DMS53 treated with DMSO at 0.1 percent for 48 hours (cell line): Measurements from ENCODE around the gene PPFIA1.

ENCODE experiments used
- DNase-seq: peaks from one replicate; lab custom pipeline; 2025; ENCODE audit not compliant: unreplicated experiment; lab: John Stamatoyannopoulos, UW

The PPFIA1 gene

DNA sequence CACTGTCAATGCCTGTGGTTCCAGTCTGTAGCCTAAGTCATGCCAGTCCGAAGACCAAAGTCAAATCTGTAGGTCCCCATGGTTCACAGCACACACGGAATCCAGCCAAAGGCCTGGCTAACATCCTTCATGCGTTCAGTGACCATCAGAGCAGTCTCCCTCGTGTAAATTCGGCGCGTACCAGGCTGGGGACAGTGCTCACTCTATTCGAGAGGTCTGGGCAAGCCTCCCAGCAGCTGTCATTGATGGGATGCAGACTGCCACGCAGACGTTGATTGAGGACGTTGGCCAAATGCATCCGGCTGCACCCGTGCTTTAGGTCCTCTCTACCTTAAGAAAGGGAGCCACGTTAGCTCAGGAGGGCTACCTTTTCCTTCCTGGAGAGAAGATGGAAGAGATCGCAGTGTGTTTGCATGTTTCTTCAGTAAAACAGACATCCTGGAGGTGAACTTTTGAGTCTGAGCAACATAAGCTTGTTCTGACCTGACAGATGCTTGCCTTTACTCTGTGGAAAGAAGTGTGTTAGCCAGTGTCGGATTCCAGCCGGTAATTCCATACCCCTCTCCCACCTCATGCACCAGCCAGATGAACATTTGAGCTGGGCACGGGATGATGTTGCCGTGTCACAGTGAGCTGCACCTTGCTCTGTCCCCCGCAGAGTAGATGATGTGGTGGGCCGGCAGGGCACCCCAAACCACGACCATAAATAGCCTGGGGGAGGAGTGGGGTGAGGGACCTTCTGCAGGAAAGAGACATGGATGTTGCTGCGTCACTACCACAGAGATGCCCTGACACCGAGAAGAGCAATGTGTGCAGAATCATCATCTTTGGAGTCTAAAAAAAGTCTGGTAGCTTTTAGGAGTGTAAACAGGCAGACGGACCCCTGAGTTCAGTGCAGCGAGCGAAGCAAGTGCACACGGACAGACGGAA is 140.1 kb downstream of the PPFIA1 start:
- no peak for DNase-seq

DNA sequence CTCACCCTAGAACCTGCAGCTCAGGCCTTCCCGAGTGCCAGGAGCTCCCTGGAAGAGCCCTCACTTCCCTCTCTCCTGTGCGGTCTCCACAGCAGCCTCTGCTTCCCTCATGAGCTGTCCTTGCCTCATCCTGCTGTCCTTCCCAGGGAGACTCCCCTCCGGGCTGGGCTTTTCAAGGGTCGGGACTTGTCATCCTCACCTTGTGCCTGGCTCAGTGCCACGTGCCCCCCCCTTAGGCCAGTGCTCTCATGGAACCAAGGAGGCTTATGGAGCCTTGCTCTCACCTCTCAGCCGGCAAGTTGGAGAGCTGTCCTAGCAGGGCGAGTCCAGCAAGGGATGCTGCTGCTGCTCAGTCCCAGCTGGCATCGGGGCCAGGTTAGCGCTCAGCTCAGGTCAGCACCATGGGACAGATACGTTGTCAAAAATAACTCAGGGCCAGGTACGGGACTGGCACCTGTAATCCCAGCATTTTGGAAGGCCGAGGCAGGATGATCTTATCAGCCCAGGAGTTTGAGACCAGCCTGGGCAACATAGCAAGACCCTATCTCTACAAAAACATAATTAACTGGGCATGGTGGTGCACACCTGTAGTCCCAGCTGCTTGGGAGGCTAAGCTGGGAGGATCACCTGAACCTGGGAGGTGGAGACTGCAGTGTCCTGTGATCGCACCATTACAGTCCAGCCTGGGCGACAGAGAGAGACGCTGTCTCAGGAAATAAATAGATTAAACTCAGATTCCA is 141.4 kb downstream of the PPFIA1 start:
- DNase-seq = no peak

DNA sequence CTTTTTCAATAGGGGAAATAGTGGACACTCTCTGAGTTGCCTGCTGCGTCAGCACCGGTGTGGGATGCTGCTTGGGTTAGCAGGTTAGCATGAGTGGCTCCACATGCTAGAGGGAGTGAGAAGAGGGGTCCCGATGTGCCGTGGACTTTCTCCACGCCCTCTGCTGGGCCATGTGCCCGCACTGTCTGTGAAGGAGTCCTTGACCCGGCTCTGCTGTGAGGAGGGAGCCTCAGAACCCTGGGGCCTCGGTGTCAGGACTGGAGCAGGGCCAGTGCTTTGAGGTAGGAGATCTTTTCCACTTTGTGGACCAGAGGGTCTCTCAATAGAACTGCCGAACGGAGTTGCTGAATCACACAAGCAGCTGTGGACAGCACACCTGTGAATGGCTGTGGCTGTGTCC is 142.7 kb downstream of the PPFIA1 start:
- no peak for DNase-seq

DNA sequence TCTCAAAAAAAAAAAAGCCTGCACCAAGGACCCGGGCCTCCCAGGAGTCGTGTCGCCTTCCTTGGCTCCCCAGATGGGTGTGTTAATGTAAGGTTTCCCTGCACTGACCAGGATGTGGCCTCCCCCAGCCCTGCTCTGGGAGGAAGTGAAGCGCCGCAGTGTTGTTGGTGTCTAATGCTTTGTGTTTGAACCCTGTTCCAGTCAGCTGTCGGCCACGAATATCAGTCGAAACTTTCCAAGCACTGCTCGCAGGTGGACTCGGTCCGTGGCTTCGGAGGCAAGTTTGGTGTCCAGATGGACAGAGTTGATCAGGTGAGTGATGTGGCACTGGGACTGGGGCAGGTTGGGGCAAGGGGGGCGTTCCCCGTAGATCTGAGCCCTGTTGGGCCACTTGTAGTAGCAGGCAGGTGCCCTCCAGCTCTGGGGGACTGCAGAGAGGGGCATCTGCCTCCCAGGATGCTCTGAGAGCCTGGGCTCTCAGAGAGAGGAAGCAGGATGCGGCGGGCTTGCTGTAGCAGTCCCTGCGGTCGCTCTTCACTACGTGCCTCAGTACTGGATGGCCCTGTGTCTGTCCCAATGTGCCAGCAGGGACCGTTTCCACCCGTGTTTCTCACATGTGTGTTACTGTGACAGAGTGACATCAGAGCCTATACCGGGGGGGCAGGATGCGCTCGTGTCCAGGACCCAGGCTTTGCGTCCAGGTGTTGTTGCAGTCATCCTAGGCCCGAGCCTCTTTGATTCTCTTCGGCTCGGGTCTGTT is 144.0 kb downstream of the PPFIA1 start:
- no peak for DNase-seq

GRCh38 chr11:70415191-70415590 is 144.7 kb downstream of the PPFIA1 start:
- no peak for DNase-seq

DNA sequence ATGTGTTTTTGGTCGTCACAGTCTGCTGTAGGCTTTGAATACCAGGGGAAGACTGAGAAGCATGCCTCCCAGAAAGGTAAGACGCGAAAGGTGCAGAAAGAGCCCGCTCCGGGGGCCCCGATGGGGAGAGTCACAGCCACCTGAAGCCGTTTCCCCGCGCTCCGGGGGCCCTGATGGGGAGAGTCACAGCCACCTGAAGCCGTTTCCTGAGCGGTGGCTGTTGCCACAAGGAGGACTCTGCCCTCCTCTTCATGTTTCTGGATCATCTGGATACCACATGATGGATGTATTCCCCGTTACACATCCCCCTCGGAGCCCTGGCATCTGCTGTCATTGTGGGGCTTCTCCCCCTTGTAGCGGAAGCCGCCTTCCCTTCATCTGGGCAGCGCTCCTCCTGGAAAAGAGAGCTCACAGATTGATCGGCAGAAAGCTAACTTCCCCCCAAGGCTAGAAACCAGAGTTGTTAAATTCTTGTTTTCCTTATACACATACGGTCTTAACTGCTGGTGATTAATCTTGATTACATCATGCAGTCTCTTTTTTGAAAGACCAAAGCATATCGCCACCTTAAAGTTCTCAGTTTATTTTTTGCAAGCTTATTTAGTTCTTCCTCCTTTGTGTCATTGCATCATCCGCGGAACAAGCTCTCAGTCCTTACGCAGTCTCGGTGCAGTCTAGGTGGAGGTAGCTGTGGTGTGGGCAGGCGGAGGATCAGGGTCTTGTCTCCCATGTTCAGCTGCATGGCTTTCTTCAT is 145.3 kb downstream of the PPFIA1 start:
- DNase-seq = no peak

- DNase-seq = no peak
Observed at GRCh38 chr11:70416881-70417280, 146.4 kb downstream of the PPFIA1 start.

DNA sequence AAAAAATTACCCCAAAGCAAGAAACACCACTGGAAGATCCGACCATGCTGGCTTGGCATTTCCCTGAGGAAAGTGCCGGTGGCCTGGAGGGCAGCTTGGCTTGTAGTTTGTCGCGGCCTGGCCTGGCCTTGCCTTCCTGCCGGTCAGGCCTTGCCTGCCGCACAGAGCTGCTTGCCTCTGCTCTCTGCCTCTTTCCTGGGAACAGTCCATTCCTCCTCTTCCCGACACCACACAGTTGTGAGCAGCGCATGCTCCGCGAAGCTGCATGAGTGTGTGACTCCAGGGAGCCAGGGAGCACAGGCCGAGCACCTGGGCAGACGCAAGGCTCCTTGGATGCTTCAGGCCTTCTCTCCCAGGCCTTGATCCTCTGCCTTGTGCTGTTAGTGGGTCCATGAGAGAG is 147.6 kb downstream of the PPFIA1 start:
- no peak for DNase-seq

GRCh38 chr11:70419307-70420007 is 149.0 kb downstream of the PPFIA1 start:
- DNase-seq = no peak

DNA sequence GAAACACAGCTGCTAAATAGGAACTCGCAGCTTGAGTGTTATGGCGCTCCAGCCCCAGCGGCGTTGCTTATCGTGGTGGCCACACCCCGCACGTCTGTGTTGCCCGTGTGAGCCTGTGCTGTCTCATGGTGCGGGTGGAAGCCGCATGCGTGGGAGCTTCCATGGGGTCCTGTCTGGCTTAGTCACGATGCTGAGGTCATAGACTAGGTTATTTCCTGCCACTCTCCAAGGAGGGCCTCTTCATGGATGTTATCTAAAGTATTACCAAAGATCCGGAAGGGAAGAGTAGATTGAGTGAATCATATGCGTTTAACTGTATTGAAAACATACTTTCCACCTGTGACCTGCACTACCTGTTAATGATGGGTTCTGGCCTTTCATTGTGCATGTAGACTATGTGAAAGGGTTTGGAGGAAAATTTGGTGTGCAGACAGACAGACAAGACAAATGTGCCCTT is 149.5 kb downstream of the PPFIA1 start:
- DNase-seq = no peak

- no peak for DNase-seq
Observed at GRCh38 chr11:70420496-70420895, 150.0 kb downstream of the PPFIA1 start.

DNA sequence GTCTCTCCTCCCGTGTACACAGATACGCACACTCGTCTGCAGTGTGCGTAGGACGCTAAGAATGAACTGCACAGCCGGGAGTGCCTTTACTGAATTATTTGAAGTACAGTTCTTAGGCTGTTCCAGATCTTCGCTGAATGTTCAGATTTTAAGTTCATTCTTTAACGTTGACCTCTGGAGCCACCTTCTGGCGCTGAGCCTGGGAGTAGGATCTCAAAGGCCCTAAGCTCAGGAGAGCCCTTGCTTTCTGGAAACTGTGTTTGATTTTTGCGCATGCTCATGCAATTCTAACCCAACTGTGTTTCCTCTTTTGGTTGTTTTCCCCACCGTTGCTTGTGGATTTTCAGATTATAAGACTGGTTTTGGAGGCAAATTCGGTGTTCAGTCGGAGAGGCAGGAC is 150.6 kb downstream of the PPFIA1 start:
- no peak for DNase-seq

DNA sequence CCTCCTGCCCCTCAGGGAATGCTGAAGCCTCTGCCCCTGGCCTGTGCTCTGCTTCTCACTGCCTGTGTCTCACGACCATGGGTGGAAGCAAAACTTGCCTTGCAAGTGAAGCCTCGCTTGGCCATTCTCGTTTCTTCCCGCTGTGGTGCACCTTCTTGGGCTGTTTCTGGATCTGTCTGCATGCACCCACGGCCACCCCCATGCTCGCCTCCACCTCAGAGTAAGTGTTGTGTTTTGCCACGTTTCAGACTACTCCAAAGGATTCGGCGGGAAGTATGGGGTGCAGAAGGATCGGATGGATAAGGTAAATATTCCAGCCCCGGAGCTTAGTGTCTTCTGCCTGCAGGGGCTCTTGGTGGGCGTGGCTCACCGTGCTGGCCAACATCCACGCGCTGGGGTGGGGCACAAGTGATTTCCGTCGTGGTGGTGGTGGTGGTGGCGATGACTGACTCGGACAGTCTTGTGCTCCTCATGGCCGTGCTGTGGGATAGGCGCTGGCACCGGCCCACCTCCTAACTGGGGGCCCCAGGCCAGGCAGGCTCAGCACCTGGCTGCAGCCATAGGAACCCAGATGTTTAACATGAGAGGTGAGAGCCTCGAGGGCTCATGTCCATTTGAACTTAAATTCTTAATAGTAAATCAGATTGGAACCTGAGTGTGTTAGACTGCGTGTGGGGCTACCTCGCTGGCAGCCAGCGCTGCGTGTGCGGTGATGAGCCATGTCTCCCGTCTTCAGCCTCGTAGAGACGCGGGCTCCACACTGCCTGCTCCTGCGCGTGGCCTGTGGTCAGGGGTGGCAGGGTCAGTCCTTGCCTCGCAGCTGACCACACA is 152.4 kb downstream of the PPFIA1 start:
- DNase-seq = no peak

- no peak for DNase-seq
Observed at GRCh38 chr11:70423523-70424505, 153.3 kb downstream of the PPFIA1 start.

DNA sequence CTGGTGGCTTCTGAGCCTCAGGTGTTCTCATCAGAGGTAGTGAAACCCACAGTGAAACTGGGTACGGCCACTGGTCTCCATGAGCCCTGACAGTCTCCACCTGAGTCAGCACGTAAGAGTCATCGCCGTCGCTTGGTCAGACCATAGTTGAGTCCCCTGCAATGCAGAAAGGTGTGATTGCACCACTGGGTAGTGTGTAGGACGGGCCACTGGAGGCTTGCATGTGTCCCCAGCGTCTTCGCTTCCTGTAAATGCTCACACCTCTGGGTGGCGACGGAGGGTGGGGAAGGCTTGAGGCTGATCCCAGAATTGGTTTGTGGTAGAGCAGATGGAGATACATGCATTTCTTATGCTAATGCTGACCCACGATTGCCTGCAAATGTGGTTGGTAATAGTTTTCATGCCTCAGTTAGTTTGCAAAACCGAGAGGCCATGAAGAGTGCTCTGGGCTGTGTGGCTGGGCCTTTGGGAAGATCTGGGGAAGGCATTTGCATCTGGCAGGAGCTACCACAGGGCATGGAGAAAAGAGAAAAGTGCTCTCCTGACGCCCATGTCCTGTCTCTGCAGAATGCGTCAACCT is 154.4 kb downstream of the PPFIA1 start:
- no peak for DNase-seq

DNA sequence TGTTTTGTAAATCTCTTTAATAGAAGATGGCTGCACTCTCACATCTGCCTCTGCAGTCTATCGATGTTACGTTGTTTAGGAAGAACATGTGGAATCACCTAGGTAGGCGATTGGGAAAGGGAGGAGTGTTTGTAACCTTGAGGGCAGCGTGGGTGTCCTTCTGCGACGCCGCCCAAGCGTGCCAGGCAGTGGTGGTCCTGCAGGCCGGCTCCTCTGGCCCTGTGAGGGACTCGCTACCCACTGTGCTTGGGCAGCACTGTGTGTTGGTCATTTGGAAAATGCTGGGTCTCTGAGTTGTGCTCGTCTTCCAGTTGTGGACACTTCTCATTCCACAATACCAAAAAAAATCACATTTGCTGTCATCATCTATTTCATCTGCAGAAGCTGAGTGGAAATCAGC is 156.9 kb downstream of the PPFIA1 start:
- no peak for DNase-seq

DNA sequence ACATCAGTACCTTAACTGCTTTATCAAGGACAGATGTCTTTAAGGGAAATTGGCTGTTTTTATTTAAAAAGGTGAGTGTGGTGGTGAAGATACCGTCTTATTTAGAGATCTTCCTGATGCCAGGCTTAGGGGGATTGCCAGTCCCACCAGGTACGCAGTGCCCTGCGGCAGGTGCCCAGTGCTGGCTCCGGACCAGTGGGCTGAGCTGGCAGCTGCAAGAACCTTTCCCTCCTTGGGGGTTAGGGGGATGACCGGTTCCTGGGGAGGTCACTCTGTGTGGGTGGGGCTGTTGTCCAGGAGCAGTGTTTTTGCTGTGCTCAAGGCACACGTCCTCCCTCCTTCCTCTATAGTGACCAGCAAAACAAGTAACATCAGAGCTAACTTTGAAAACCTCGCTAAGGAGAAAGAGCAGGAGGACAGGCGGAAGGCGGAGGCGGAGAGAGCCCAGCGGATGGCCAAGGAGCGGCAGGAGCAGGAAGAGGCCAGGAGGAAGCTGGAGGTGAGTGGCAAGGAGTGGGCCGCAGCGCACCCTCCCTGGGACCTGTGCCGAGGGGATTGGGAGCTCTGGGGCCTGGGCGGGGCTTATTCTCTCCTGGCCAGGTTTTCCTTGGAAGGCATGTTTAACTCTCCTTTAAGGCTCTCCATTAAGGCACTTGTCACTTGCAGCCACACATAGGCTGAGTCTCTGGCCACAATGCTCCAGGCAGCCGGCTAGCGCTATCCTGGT is 158.4 kb downstream of the PPFIA1 start:
- no peak for DNase-seq
